ENCODE results near the gene IVD.
A peak's percentile ranks its signal among the peaks of the same experiment; 100 is the strongest.

IVD gene

GRCh38 chr15:40413036-40413435 lies 7.4 kb downstream of the IVD start:
- no peak for DNase-seq (ENCODE audit: low read depth in 2 of 3, low spot score in 1 of 3)

DNA sequence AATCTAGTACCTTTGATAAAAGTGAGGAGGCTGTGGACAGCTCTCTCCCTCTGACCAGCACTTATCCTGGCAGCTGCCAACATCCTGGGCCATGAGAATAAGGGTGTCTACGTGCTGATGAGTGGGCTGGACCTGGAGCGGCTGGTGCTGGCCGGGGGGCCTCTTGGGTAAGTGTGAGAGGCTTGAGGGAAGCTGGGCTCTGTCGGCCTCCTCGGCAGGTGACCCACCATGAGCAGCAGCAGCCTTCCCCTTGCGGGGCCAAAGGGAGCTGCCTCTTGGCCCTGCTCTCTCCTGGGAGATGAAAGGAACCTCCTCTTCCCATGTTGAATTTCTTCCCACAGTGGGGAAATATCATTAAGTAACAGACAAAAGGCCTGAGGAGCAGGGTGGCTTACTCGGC lies 9.2 kb downstream of the IVD start:
- DNase-seq (ENCODE audit: low read depth in 2 of 3, low spot score in 1 of 3), result no peak

DNA sequence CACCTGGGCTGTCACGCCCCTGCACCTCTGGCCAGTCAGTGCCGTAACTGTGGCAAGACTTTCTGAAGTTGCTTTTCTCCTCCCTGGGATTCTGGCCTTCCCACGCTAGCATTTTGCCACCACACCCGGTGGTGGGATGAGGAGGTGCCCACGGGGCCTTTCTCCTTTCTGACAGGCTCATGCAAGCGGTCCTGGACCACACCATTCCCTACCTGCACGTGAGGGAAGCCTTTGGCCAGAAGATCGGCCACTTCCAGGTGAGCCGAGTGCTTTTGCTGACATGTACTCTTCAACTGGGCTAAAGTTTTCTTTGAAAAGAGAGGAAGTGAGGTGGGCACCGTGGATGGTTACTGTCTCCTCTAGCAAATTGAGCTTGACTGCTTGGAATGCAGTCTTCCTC lies 9.6 kb downstream of the IVD start:
- no peak for DNase-seq (ENCODE audit: low read depth in 2 of 3, low spot score in 1 of 3)

GRCh38 chr15:40416056-40416455 lies 10.5 kb downstream of the IVD start:
- DNase-seq (ENCODE audit: low read depth in 2 of 3, low spot score in 1 of 3), result no peak

- no peak for DNase-seq (ENCODE audit: low read depth in 2 of 3, low spot score in 1 of 3)
Measured at GRCh38 chr15:40418126-40418525, 12.5 kb downstream of the IVD start.

DNA sequence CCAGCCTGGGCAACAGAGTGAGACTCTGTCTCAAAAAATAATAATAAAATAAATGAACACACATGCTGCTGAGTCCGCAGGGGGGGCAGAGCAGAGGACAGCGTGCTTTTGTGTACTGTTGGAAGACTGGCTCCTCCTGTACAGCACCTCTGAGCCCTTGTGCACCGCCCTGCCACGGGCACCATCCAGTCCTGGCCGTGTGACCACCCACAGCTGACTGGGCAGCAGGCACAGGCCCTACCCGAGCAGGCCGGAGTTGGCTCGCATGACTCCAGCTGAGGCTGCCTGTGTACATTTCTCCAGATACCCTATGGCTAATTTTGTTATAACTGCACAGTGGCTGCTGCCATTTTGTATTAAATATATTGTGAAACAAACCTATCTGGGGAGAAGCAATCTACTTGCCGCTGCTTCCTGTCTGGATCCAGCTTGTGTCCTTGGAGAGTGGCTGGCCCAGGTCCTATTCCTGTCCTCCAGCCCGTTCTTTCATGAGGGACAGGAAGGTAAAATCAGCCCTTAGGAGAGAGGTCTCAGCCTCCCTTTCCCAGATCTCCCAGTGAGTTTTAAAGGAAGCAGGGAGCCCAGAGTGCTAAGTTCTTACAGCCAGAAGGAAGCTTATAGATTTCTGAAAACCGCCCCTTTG lies 14.6 kb downstream of the IVD start:
- DNase-seq (ENCODE audit: low read depth in 2 of 3, low spot score in 1 of 3), result no peak

GRCh38 chr15:40420793-40421192 lies 15.2 kb downstream of the IVD start:
- DNase-seq (ENCODE audit: low read depth in 2 of 3, low spot score in 1 of 3), result no peak

- peak; percentile 63 to 78 (median 77) for DNase-seq (ENCODE audit: low read depth in 2 of 3, low spot score in 1 of 3)
Measured at GRCh38 chr15:40421246-40422157, 15.9 kb downstream of the IVD start.

DNA sequence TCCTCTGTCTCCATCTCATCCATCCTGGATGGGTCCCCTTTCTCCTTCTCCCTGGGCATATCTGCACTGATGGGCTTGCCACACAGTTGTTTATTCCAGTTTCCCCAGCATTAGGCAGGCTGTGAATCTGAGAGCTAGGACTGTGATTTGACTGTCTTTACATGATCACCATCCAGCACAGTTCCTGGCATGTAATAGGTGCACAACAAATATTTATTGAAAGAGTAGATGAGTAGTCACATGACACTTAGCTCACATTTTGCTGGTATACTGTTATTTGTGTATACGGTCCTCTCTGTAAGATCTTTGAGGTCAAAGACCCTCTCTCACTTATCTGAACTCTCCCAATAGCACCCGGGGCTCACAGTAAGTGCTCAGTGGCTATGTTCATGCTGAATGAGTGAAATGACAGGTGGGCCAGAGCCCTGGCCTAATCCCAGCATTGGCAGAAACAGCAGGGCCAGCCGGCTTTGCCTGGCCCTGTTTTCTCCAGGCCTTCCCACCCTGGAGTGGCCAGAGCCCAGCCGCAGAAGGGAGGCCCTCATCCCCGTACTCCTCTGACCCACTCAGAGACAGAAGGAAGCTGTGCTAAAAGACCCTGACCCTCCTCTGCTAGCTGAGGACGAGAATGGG lies 19.0 kb downstream of the IVD start:
- no peak for DNase-seq (ENCODE audit: low read depth in 2 of 3, low spot score in 1 of 3)

DNA sequence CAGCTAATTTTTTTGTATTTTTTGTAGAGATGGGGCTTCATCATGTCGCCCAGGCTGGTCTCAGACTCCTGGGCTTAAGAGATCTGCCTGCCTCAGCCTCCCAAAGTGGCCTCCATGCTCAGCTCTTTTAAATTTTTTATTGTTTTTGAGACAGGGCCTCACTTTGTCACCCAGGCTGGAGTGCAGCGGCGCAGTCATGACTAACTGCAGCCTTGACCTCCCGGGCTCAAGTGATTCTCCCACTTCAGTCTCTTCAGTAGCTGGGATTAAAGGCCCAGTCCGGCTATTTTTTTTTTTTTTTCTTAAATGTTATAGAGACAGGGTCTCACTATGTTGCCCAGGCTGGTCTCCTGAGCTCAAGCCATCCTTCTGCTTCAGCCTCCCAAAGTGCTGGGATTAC lies 20.1 kb downstream of the IVD start:
- DNase-seq (ENCODE audit: low read depth in 2 of 3, low spot score in 1 of 3), result no peak

GRCh38 chr15:40427188-40427587 lies 21.6 kb downstream of the IVD start:
- no peak for DNase-seq (ENCODE audit: low read depth in 2 of 3, low spot score in 1 of 3)

- DNase-seq (ENCODE audit: low read depth in 2 of 3, low spot score in 1 of 3), result no peak
Measured at GRCh38 chr15:40428185-40428584, 22.6 kb downstream of the IVD start.

GRCh38 chr15:40429068-40429710 lies 23.6 kb downstream of the IVD start:
- DNase-seq (ENCODE audit: low read depth in 2 of 3, low spot score in 1 of 3), result no peak

GRCh38 chr15:40430271-40430805 lies 24.7 kb downstream of the IVD start:
- DNase-seq (ENCODE audit: low read depth in 2 of 3, low spot score in 1 of 3), result no peak

GRCh38 chr15:40435023-40435709 lies 29.6 kb downstream of the IVD start:
- no peak for DNase-seq (ENCODE audit: low read depth in 2 of 3, low spot score in 1 of 3)

DNA sequence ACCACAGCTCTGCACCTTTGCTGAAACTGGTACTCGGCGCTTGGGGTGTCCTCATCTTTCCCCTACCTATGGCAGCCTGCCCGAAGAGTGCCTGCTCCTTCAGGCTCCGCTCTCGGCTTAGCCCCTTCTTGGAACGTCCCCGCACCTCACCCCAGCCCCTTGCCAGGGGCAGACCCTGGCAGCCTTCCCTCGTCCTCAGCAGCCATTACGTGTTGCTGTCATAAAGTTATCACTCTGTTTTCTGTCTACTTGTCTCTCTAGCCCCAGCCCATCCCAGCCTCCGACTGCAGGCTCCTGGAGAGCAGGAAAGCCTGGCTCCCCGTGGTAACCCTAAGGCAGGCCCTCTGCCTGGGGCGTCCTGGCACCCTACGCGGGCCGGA lies 30.1 kb downstream of the IVD start:
- no peak for DNase-seq (ENCODE audit: low read depth in 2 of 3, low spot score in 1 of 3)

DNA sequence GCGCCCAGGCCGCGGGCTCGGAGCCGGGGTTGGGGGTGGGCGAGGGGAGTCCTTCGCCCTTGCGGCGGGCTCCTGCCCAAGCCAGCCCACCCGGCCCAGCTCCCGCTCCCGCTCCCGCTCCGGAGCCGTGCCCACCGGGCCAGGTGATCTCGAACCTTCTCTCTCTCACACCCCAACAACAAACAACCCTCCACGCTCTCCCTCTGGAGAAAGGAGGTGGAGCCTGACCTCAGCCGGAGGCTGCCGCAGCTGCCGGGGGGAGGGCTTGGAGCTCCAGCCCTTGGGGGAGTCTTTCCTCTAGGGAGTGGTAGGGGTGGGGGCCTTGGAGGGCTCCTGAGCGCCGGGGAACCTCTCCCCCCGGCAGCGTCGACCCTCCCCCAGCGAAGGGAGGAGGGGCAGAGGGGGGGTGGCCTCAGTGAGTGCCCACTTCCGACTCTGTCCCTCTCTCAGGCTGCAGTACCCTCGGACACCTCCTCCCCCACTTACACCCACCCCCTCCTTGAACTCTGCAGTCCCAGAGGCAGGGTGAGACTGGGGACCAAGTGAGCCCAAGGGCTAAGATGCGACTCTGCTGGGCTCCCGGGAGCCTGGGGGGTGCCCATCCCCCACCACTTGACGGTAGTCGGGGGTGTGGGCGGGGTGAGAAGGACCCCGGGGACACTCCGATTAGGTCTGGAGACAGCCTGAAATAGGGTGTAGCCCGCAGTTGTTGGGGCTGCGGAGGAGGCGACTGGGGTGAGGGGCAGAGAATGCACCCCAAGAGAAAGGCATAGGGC lies 30.7 kb downstream of the IVD start:
- no peak for DNase-seq (ENCODE audit: low read depth in 2 of 3, low spot score in 1 of 3)

DNA sequence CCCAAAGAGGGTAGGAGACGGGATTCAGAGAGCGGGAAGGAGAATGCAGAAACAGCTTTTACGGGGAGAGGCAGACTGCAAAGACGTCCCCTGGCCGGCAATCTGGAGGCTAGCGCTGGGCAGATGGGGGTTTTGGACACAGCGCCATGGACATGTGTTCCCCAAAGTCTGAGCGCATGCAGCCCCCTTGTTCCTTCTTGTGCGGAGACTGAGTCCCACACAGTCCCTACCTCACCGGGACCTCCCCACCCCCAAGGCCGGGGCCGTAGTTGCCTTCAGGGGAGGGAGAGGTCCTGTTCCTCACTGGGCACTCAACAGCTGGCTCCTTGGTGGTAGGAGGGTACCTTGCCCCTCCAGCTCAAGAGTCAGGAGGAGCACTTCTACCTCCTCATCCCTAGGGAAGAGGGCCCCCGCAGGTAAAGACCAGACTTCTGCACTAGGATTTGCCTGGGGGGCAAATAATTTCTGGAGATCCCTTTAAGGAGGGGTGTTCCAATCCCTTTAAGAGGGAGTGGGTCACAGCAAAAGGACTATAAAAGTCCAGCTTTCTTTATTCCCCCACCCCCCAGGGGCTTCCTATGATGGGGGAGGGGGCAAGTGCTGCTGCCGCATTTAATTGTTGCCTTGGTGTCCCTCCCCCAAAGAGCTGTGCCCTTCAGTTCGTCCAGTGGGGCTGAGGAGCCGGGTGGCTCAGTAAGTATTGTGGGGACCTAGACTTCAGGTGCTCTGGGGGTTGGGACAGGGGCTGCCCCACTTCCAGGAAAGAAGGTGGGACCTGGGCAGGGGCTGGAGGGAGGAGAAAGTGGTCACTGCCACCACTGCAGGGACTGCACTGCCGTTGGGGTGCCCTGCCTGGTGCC lies 31.5 kb downstream of the IVD start:
- DNase-seq (ENCODE audit: low read depth in 2 of 3, low spot score in 1 of 3), result no peak
